K562 (cell line): ENCODE measurements around the gene STYXL1. TPM values are rescaled to one million over a fixed set of nuclear protein-coding genes. Genes with fewer than 3 reads are reported as not detected.

ENCODE experiments used
- ETV1 ChIP-seq: fragments of 450-650 bp; conservative IDR thresholded peaks from 2 replicates; pipeline ENCODE4 v1.6.1; 2016; ENCODE audit warnings: missing genetic modification characterization, control low read depth, low read depth, missing compliant biosample characterization
- FOS ChIP-seq: IDR thresholded peaks from 3 replicates; pipeline ENCODE4 v1.6.1; 2011; ENCODE audit not compliant: insufficient read length; ENCODE audit errors: extremely low read depth
- JUND ChIP-seq, 2 experiments: IDR thresholded peaks; 2 replicates in 1 of 2; 3 replicates in 1 of 2; pipeline ENCODE4 v1.6.1; 2011; ENCODE audit warnings: borderline replicate concordance in 2 of 2, low read depth in 2 of 2, low read length in 2 of 2, improper control_type of control experiment in 1 of 2, missing biosample characterization in 1 of 2, missing genetic modification characterization in 1 of 2, missing genetic modification reagents in 1 of 2
- PHF8 ChIP-seq: fragments of 200-600 bp; sonication (generic); IDR thresholded peaks from 2 replicates; pipeline ENCODE4 v1.6.1; 2012; ENCODE audit warnings: mixed run types, mild to moderate bottlenecking, inconsistent platforms, low read length, moderate library complexity, borderline replicate concordance
- RB1 ChIP-seq: fragments of 450-650 bp; IDR thresholded peaks from 2 replicates; pipeline ENCODE4 v1.6.1; 2017; ENCODE audit warnings: low read depth, mild to moderate bottlenecking
- SAFB ChIP-seq: fragments of 200-400 bp; formaldehyde crosslinking; IDR thresholded peaks from 2 replicates; pipeline ENCODE4 v1.6.1; 2017; ENCODE audit warnings: low read depth, low read length, borderline replicate concordance
- SIN3A ChIP-seq, 2 experiments: fragments of 150-350 bp in 1 of 2; IDR thresholded peaks; 2 replicates each; pipeline ENCODE4 v1.6.1; 2011 to 2016; ENCODE audit warnings: borderline replicate concordance in 2 of 2, low read depth in 2 of 2, low read length in 2 of 2, mild to moderate bottlenecking in 2 of 2, moderate library complexity in 2 of 2; ENCODE audit not compliant: control insufficient read depth in 1 of 2
- TBP ChIP-seq: optimal IDR thresholded peaks from 2 replicates; pipeline ENCODE3; 2011; ENCODE audit warnings: low read depth, low read length, improper control_type of control experiment
- YY1 ChIP-seq, 3 experiments: IDR thresholded peaks; 2 replicates each; pipeline ENCODE4 v1.6.1; 2011; ENCODE audit warnings: low read length in 2 of 3, mild to moderate bottlenecking in 2 of 3, moderate library complexity in 2 of 3, borderline replicate concordance in 1 of 3, control low read depth in 1 of 3, low read depth in 1 of 3; ENCODE audit not compliant: insufficient read depth in 3 of 3, insufficient replicate concordance in 2 of 3, control insufficient read depth in 1 of 3, insufficient read length in 1 of 3; ENCODE audit errors: extremely low read depth in 1 of 3
- ZNF764 ChIP-seq: fragments of 250-450 bp; sonication (Bioruptor Pico); IDR thresholded peaks from 2 replicates; pipeline ENCODE4 v1.4.0; 2020; ENCODE audit warnings: low read depth, mild to moderate bottlenecking, moderate library complexity
- polyA plus RNA-seq, 8 experiments: library from polyadenylated mRNA; depleted of rRNA in 4 of 8; stranded (reverse) in 5 of 8; unstranded in 3 of 8; fragments of >200 nt; fragmentation: Nextera tagmentation in 2 of 8; fragmentation: Illumina TruSeq in 1 of 8; extraction: Ambion mirVana in 2 of 8; extraction: Trizol in 1 of 8; gene quantifications; 2 replicates each; pipeline versions ENCODE4 v1.2.1 to v1.2.3, GENCODE V29; 2011 to 2014; ENCODE audit warnings: inconsistent platforms in 1 of 8, missing spikeins in 1 of 8
- total RNA-seq, 7 experiments: library from RNA; depleted of rRNA in 6 of 7; stranded (reverse); fragments of >200 nt in 6 of 7; fragmentation: Illumina TruSeq in 2 of 7; extraction: Trizol in 2 of 7; gene quantifications; 2 replicates each; pipeline versions ENCODE4 v1.2.1 to v1.2.3, GENCODE V29; 2011 to 2021; ENCODE audit warnings: low replicate concordance in 1 of 7
- TF ChIP-seq, protein P1 (sequence below): IDR thresholded peaks from 2 replicates; pipeline ENCODE4 v1.6.1; 2016; ENCODE audit warnings: missing genetic modification characterization, missing compliant biosample characterization
- TF ChIP-seq, protein P2 (sequence below): fragments of 450-650 bp; IDR thresholded peaks from one replicate; pipeline ENCODE4 v1.6.1; 2018; ENCODE audit warnings: mild to moderate bottlenecking, moderate library complexity; ENCODE audit not compliant: partially characterized antibody
- TF ChIP-seq, protein P3 (sequence below), 3 experiments: IDR thresholded peaks in 2 of 3; conservative IDR thresholded peaks in 1 of 3; 2 replicates each; pipeline ENCODE4 v1.5.1; 2011 to 2012; ENCODE audit warnings: low read length in 3 of 3, mild to moderate bottlenecking in 3 of 3, control low read depth in 2 of 3, improper control_type of control experiment in 1 of 3, inconsistent platforms in 1 of 3, low read depth in 1 of 3, mixed read lengths in 1 of 3, moderate library complexity in 1 of 3; ENCODE audit not compliant: insufficient read depth in 2 of 3
- TF ChIP-seq, protein P4 (sequence below): sonication (generic); formaldehyde crosslinking; IDR thresholded peaks from 2 replicates; pipeline ENCODE4 v1.9.0; 2022; ENCODE audit warnings: mild to moderate bottlenecking, missing genetic modification reagents
- TF ChIP-seq, protein P5 (sequence below): sonication (generic); formaldehyde crosslinking; IDR thresholded peaks from 2 replicates; pipeline ENCODE4 v1.8.0; 2022; ENCODE audit warnings: mild to moderate bottlenecking, low read depth, missing genetic modification reagents

Gene STYXL1
- total and polyA plus RNA-seq, 9 of the 15 experiments (the other 6 are each of a cell fraction or from before 2014, with no cell fraction given), result 36.5 to 97.2 (median 49.9) TPM

DNA sequence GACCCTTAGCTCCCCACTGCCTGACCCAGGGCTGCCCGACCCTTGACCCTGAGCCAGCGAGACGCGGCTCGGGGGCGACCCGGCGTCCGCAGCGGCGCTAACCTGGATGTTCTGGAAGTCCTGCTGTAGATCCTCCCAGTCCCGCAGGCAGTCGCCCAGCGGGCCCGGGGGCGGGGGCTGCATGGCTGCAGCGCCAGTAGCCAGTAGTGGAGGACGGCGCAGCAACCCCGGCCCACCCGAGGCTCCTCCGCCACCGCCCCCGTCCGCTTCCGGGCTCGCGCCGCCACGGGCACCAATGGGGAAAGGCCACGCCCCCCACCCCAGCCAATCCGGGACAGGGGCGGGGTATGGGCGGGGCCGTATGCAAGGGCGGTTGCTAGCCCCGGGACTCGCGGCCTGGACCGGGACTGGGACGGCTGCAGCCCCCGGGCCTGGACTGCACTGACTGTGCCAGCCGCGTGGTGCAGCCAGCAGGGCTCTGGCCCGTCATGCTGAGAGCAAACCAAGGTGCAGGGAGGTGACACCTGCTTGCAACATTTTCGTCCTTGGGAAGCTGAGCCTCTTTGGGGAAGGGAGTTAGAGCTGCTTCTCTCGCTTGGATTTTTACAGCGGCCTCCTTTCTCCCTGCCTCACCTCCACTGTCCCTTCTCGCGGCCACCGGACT, 53.3 kb downstream of the STYXL1 start, which contains the start of gene TMEM120A (continued):
- peak; percentile 80; the same call in 1 of the 2 replicates for TF ChIP-seq PHF8
- peak; percentile 68 to 85; a peak in 2 of 4 replicates for TF ChIP-seq SIN3A (IDR thresholded peaks at IDR 0.05; ENCODE audit: borderline replicate concordance in 2 of 2, control insufficient read depth in 1 of 2, low read depth in 2 of 2, low read length in 2 of 2)
- TF ChIP-seq YY1 (IDR thresholded peaks at IDR 0.05; ENCODE audit: borderline replicate concordance in 1 of 3, control insufficient read depth in 1 of 3, extremely low read depth in 1 of 3, insufficient read depth in 3 of 3, insufficient read length in 1 of 3, insufficient replicate concordance in 2 of 3, low read depth in 1 of 3, low read length in 2 of 3), result peak in 2 of 3 experiments; percentile 36 to 73
- TF ChIP-seq, protein P1, sequence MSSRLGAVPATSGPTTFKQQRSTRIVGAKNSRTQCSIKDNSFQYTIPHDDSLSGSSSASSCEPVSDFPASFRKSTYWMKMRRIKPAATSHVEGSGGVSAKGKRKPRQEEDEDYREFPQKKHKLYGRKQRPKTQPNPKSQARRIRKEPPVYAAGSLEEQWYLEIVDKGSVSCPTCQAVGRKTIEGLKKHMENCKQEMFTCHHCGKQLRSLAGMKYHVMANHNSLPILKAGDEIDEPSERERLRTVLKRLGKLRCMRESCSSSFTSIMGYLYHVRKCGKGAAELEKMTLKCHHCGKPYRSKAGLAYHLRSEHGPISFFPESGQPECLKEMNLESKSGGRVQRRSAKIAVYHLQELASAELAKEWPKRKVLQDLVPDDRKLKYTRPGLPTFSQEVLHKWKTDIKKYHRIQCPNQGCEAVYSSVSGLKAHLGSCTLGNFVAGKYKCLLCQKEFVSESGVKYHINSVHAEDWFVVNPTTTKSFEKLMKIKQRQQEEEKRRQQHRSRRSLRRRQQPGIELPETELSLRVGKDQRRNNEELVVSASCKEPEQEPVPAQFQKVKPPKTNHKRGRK (tag), result no peak
- TF ChIP-seq, protein P2, sequence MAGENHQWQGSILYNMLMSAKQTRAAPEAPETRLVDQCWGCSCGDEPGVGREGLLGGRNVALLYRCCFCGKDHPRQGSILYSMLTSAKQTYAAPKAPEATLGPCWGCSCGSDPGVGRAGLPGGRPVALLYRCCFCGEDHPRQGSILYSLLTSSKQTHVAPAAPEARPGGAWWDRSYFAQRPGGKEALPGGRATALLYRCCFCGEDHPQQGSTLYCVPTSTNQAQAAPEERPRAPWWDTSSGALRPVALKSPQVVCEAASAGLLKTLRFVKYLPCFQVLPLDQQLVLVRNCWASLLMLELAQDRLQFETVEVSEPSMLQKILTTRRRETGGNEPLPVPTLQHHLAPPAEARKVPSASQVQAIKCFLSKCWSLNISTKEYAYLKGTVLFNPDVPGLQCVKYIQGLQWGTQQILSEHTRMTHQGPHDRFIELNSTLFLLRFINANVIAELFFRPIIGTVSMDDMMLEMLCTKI, result no peak
- TF ChIP-seq RB1, result peak; percentile 16; the same call in 1 of the 2 replicates
- 0 out of 2 replicates have a peak, but pooled peaks have one; percentile 44 for TF ChIP-seq SAFB
- TF ChIP-seq ETV1, result 0 out of 2 replicates have a peak, but pooled peaks have one; percentile 13
- TF ChIP-seq FOS, result peak; percentile 89
- TF ChIP-seq, protein P3, sequence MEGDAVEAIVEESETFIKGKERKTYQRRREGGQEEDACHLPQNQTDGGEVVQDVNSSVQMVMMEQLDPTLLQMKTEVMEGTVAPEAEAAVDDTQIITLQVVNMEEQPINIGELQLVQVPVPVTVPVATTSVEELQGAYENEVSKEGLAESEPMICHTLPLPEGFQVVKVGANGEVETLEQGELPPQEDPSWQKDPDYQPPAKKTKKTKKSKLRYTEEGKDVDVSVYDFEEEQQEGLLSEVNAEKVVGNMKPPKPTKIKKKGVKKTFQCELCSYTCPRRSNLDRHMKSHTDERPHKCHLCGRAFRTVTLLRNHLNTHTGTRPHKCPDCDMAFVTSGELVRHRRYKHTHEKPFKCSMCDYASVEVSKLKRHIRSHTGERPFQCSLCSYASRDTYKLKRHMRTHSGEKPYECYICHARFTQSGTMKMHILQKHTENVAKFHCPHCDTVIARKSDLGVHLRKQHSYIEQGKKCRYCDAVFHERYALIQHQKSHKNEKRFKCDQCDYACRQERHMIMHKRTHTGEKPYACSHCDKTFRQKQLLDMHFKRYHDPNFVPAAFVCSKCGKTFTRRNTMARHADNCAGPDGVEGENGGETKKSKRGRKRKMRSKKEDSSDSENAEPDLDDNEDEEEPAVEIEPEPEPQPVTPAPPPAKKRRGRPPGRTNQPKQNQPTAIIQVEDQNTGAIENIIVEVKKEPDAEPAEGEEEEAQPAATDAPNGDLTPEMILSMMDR (IDR thresholded peaks at IDR 0.05 in 2 of 3, conservative IDR thresholded peaks at IDR 0.05 in 1 of 3; ENCODE audit: insufficient read depth in 2 of 3, low read depth in 1 of 3, low read length in 3 of 3), result peak in 2 of 3 experiments; percentile 15 to 55; a peak in 1 of 6 replicates
- 0 out of 2 replicates have a peak, but pooled peaks have one; percentile 23 for TF ChIP-seq JUND (IDR thresholded peaks at IDR 0.05; ENCODE audit: borderline replicate concordance, low read depth, low read length)
- no peak; the same call in 2 of the 3 replicates for TF ChIP-seq JUND (tag; IDR thresholded peaks at IDR 0.05; ENCODE audit: borderline replicate concordance, low read depth, low read length)
- TF ChIP-seq, protein P4, sequence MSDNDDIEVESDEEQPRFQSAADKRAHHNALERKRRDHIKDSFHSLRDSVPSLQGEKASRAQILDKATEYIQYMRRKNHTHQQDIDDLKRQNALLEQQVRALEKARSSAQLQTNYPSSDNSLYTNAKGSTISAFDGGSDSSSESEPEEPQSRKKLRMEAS, result peak; percentile 48
- TF ChIP-seq ZNF764 (CRISPR knock-in tag), result 0 out of 2 replicates have a peak, but pooled peaks have one; percentile 29
- TF ChIP-seq TBP, result peak; percentile 62
- TF ChIP-seq, protein P5, sequence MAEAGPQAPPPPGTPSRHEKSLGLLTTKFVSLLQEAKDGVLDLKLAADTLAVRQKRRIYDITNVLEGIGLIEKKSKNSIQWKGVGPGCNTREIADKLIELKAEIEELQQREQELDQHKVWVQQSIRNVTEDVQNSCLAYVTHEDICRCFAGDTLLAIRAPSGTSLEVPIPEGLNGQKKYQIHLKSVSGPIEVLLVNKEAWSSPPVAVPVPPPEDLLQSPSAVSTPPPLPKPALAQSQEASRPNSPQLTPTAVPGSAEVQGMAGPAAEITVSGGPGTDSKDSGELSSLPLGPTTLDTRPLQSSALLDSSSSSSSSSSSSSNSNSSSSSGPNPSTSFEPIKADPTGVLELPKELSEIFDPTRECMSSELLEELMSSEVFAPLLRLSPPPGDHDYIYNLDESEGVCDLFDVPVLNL (CRISPR knock-in tag), result no peak; the same call in 1 of the 2 replicates
